Mammary epithelial cell (primary cell): ENCODE data around the gene ALDH1B1.

ENCODE experiments used
- CTCF ChIP-seq, 2 donors: IDR thresholded peaks in 1 of 2; conservative IDR thresholded peaks in 1 of 2; 2 replicates each; pipeline ENCODE4 v1.5.1; 2011 to 2012; ENCODE audit warnings: inconsistent platforms in 2 of 2, low read length in 2 of 2, mild to moderate bottlenecking in 2 of 2, control low read depth in 1 of 2, low read depth in 1 of 2; ENCODE audit not compliant: insufficient read depth in 1 of 2; ENCODE audit errors: extremely low read depth in 1 of 2
- EZH2 ChIP-seq: IDR thresholded peaks from 2 replicates; pipeline ENCODE4 v1.6.1; 2012; ENCODE audit warnings: low read length, inconsistent platforms, borderline replicate concordance

- no peak for TF ChIP-seq CTCF (conservative IDR thresholded peaks at IDR 0.05 in 1 of 2, IDR thresholded peaks at IDR 0.05 in 1 of 2; ENCODE audit: extremely low read depth in 1 of 2, insufficient read depth in 1 of 2, low read depth in 1 of 2, low read length in 2 of 2)
- TF ChIP-seq EZH2: no peak
Observed at GRCh38 chr9:38343552-38343951, 49.0 kb upstream of the ALDH1B1 start.
